PC-9 (cell line): ENCODE results near the gene ACSM2B.
"Not testable (repeated sequence)": the region's sequence is repeated elsewhere in the genome, so short reads cannot be mapped to it uniquely, and the experiment has no call there.

Experiments
- EZH2 ChIP-seq: fragments of 200-600 bp; sonication (generic); IDR thresholded peaks from 2 replicates; pipeline ENCODE4 v1.8.0; 2017; ENCODE audit warnings: antibody characterized with exemption, low read depth
- TF ChIP-seq, protein P1 (sequence below): fragments of 200-600 bp; sonication (generic); conservative IDR thresholded peaks from 2 replicates; pipeline ENCODE4 v1.6.1; 2017; ENCODE audit warnings: mixed run types, antibody characterized with exemption, mild to moderate bottlenecking, moderate library complexity

DNA sequence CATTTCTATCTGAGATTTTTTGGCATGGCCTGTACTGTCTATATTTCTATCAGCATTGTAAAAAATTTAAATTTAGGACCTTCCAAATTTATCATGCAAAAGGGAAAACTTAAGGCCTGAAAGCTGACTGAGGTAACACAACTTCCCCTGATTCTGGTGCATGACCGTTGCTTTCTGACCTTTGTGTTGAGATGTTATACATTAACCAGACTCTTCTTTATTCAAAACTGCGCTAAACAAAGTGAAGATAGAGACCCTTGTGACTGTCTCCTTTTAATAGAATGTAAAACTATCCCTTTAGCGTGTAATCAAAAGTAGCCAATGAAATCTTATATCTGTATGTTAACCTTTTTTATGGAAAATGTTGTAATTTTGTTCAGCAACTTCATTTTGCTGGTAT, 1.9 kb upstream of the ACSM2B start:
- TF ChIP-seq, protein P1, sequence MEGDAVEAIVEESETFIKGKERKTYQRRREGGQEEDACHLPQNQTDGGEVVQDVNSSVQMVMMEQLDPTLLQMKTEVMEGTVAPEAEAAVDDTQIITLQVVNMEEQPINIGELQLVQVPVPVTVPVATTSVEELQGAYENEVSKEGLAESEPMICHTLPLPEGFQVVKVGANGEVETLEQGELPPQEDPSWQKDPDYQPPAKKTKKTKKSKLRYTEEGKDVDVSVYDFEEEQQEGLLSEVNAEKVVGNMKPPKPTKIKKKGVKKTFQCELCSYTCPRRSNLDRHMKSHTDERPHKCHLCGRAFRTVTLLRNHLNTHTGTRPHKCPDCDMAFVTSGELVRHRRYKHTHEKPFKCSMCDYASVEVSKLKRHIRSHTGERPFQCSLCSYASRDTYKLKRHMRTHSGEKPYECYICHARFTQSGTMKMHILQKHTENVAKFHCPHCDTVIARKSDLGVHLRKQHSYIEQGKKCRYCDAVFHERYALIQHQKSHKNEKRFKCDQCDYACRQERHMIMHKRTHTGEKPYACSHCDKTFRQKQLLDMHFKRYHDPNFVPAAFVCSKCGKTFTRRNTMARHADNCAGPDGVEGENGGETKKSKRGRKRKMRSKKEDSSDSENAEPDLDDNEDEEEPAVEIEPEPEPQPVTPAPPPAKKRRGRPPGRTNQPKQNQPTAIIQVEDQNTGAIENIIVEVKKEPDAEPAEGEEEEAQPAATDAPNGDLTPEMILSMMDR = not testable (repeated sequence)
- TF ChIP-seq EZH2 = not testable (repeated sequence)
